ENCODE data around the gene AHCYL2.
"Not testable (repeated sequence)": the region's sequence is repeated elsewhere in the genome, so short reads cannot be mapped to it uniquely, and the experiment has no call there.

The AHCYL2 gene

GRCh38 chr7:129210989-129211312, 13.9 kb upstream of the AHCYL2 start:
- no peak for DNase-seq (ENCODE audit: low spot score)
- TF ChIP-seq CTCF (IDR thresholded peaks at IDR 0.05; ENCODE audit: extremely low read depth, missing control alignments) = no peak

- no peak for TF ChIP-seq CTCF (IDR thresholded peaks at IDR 0.05; ENCODE audit: extremely low read depth, missing control alignments)
- DNase-seq (ENCODE audit: low spot score) = no peak
Measured at GRCh38 chr7:129212126-129212525, 12.7 kb upstream of the AHCYL2 start.

- no peak for DNase-seq (ENCODE audit: low spot score)
- no peak for TF ChIP-seq CTCF (IDR thresholded peaks at IDR 0.05; ENCODE audit: extremely low read depth, missing control alignments)
Measured at GRCh38 chr7:129212596-129212995, 12.2 kb upstream of the AHCYL2 start.

GRCh38 chr7:129213828-129214227, 11.0 kb upstream of the AHCYL2 start:
- no peak for DNase-seq (ENCODE audit: low spot score)
- TF ChIP-seq CTCF (IDR thresholded peaks at IDR 0.05; ENCODE audit: extremely low read depth, missing control alignments) = peak; percentile 17

- not testable (repeated sequence) for DNase-seq (ENCODE audit: low spot score)
Measured at GRCh38 chr7:129215691-129216090, 9.1 kb upstream of the AHCYL2 start.

GRCh38 chr7:129216101-129216715, 8.6 kb upstream of the AHCYL2 start:
- DNase-seq (ENCODE audit: low spot score) = not testable (repeated sequence)

- not testable (repeated sequence) for DNase-seq (ENCODE audit: low spot score)
Measured at GRCh38 chr7:129216821-129217416, 7.9 kb upstream of the AHCYL2 start.

GRCh38 chr7:129218514-129219062, 6.2 kb upstream of the AHCYL2 start:
- peak; percentile 81 for DNase-seq (ENCODE audit: low spot score)
- peak; percentile 95 for TF ChIP-seq CTCF (IDR thresholded peaks at IDR 0.05; ENCODE audit: extremely low read depth, missing control alignments)

GRCh38 chr7:129219166-129219565, 5.7 kb upstream of the AHCYL2 start:
- DNase-seq (ENCODE audit: low spot score) = not testable (repeated sequence)

Data from GM20000 (cell line).